NOMO-1 (cell line): ENCODE data around the gene C5AR2.
"Not testable (repeated sequence)": the region's sequence is repeated elsewhere in the genome, so short reads cannot be mapped to it uniquely, and the experiment has no call there.

Experiments
- DNase-seq, 2 experiments: peaks; one replicate each; lab custom pipeline; 2025; ENCODE audit not compliant: unreplicated experiment in 2 of 2; lab: John Stamatoyannopoulos, UW

The C5AR2 gene

GRCh38 chr19:47357788-47358680, 26.1 kb downstream of the C5AR2 start:
- DNase-seq = no peak

GRCh38 chr19:47358936-47359335, 27.0 kb downstream of the C5AR2 start:
- DNase-seq = no peak

DNA sequence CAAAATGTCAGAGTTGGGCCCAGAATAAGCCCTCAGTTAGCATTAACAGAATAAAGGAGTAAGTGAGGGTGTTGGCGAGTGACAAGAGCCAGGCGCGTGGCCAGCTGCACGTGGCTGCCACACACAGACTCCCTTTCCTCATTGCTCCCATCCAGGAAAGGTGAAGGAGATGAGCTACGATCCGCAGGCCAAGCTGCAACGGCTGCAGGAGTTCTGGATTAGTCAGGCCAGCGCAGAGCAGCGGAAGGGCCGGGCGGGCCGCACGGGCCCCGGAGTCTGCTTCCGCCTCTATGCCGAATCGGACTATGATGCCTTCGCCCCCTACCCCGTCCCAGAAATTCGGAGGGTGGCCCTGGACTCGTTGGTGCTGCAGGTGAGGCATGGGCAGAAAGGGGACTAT, 30.3 kb downstream of the C5AR2 start:
- DNase-seq = no peak

DNA sequence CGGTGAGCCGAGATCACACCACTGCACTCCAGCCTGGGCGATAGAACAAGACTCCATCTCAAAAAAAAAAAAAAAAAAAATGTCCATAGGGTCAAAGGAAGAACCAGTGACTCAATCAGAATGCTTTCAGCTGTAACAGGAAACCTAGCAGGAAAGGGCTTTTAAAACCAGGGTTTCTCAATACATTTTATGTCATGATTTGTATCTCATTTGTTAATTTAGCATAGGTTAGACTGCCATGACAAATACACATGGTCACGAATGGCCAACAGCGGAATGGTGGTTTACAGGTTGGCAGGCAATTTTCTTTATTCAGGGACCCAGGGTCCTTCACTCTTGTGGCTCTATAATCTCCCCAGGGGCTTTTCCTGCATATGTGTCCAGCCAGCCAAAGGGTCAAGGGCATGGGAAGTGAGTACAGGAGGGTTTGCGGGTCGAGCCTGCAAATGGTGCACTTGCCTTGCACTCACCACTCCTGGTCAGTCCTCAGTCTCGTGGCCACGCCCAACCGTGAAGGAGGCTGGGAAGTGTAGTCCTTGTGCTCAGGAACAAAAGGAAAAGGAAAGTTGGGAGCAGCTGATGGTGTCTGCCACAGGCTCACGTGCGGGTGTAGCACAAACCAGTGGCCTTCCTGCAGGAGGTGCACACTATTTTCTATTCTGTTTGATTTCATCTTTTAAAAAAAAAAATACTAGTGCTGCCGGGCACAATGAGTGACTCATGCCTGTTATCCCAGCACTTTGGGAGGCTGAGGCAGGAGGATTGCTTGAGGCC, 32.0 kb downstream of the C5AR2 start:
- peak in 1 of 2 experiments; percentile 68 for DNase-seq

DNA sequence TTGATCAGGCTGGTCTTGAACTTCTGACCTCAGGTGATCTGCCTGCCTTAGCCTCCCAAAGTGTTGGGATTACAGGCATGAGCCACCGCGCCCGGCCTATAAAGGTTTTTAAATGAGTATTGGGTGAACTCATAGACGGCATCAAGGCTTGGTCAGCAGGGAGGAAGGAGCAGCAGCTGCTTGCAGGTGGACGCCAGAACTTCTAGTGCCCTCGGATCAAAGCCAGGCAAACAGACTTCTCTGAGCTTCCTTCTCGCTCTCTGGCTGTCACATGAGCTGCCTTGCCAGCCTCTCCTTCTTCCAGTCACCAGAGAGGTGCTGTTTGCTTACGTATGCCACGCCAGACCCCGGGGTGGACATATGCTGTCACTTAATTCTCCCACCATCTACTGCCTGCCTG, 33.5 kb downstream of the C5AR2 start:
- not testable (repeated sequence) for DNase-seq

DNA sequence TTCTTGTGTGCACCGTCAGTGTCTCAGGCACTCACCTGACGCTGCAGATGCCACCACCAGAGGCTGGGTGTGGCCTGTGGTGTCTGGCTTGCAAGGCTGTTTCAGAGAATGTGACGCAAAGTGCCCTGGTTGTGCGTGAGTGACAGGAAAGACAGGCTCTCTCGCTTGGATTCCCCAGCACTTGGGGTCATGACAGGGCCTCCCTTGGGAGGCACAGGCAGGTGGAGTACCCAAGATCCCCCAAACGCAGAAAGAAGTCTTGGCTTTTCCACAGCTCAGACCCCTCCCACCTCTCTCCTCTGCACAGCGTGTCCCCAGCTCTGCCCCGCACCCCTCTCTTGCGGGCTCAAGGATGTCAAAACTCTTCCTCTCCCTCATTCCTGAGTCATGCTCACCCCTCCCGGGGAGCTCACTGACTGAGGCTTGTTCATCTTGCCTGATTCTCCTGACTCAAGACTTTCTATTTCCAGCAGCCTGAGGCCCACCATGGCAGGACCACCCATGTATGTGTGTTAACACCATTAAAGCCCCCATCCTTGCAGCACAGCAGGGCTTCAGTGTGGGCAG, 38.2 kb downstream of the C5AR2 start:
- peak; percentile 78 to 88 for DNase-seq

DNA sequence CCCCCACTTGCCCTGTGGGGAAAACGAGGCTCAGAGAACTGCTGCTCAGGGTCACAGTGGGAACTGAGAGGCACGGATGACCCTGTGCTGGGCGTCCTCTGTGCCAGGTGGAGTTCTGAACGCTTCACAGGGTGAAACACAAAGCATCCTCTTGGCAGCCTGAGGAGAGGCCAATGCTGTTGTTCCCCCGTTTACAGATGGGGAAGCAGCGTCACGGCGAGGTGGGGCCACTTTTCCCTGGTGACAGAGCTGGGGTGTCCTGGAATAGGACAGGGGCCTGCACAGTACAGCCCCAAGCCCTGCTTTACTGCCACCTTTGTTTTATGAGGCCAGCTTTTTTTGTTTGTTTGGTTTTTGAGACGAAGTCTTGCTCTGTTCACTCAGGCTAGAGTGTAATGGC, 39.3 kb downstream of the C5AR2 start:
- DNase-seq = no peak

GRCh38 chr19:47372603-47373002, 40.6 kb downstream of the C5AR2 start:
- DNase-seq = no peak

- DNase-seq = no peak
These were observed 41.6 kb downstream of the C5AR2 start for GRCh38 chr19:47373246-47374240.

GRCh38 chr19:47374876-47375693, 43.1 kb downstream of the C5AR2 start:
- DNase-seq = no peak

- no peak for DNase-seq
These were observed 44.0 kb downstream of the C5AR2 start for GRCh38 chr19:47375694-47376588.

GRCh38 chr19:47376589-47377144, 44.7 kb downstream of the C5AR2 start:
- peak; percentile 49 to 74 for DNase-seq

DNA sequence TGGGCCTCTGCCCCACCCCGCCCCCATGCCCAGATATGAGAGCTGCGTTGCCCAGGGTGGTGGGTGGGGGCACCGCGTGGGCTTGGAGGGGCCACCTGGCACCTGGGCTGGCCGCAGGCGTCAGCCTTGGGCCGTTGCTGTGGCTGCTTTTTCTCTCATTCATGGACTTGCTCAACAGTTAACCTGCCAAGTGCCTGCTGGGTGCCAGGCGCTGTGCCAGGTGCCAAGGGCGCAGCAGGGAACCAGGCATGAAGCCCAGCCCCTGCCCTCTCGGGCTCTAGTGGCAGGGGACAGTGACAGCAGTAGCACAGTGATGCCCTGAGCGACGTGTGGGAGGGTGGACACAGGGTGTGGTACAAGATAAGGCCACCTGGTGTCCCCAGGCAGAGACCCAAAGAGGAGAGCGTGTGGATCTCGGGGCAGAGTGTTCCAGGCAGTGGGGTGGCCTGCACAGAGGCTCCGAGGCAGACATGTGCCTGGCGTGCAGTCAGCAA, 45.3 kb downstream of the C5AR2 start:
- no peak for DNase-seq

DNA sequence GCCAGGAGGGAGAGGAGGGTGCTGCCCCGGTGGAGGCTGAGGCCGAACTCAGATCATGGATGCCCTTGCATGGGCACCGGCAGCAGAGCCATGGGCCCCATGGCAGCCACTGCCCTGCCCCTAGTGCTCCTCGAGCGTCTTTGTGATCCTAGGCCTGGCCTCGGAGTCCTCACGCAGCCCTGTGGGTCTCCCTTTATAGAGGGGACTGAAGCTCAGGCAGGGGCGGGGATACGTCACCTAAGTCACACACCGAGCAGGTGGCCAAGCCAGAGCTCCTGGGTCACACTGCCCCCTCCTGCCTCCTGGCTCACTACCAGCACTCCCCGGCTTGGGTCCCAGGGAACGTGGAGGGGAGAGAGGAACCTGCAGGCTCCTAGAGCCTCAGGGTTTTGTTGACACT, 45.8 kb downstream of the C5AR2 start:
- no peak for DNase-seq

- DNase-seq = no peak
These were observed 46.3 kb downstream of the C5AR2 start for GRCh38 chr19:47378246-47378645.

- no peak for DNase-seq
These were observed 47.5 kb downstream of the C5AR2 start for GRCh38 chr19:47379381-47379938.

DNA sequence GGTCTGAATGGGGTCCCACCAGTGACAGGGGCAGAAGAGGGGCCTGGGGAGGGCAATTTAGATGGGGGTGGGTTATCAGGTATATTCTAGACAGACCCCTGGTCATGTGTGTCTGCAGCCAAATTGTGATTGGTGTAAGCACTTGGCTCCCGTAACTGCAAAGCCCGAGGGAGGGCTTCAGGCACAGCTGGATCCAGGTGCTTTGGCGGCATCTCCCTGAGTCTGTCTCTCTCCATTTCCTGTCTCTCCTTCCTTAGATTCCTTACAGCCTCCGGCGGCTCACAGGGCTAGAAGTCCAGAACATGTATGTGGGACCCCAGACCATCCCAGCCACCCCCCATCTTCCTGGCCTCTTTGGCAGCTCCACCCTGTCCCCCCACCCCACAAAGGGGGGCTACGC, 48.6 kb downstream of the C5AR2 start:
- DNase-seq = no peak

GRCh38 chr19:47381121-47381520, 49.1 kb downstream of the C5AR2 start:
- no peak for DNase-seq
